ENCODE results near the gene IGSF21. TPM values are rescaled to one million over a fixed set of nuclear protein-coding genes. Genes with fewer than 3 reads are reported as not detected.

IGSF21 gene
- total and polyA plus RNA-seq, 2 of the 4 experiments (the other 2 are of a cell fraction), result not detected

DNA sequence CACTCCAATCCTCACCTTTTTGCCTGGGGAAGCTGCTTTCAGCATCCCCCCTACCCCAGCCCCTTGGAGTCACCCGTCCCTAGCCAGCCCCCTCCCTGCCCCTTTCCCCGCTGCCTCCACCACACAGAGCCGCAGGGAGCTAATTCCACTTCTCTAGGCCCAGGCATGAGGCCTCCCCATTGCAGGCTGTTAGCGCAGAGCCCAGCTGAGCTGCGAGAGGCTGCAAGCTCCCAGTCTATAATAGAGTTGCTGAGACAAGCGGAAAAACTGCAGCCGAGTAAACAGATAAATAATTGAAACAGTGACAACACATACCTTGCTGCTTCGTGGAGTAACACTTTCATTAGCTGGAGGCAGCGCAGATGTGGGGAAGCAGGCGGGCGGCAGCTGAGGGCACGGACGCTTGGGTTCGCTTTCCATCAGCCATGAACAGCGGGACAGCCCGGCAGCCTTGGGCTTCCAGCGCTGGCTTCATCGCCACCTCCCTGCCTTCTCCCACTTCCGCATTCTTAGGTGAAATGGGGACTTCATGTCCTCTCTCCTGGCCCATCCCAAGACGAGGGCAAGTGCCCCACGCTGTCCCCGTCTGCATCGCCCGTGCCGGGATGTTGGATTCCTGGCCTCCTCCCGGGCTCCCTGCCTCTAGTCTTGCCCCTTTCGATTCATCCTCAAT is 183.3 kb downstream of the IGSF21 start:
- Histone ChIP-seq H2AK5ac (ENCODE audit: low read depth, low read length) (no peak overlapping the region), H3K23ac (ENCODE audit: low read depth, low read length) (no peak overlapping the region), H3K9me1 (ENCODE audit: insufficient read depth, low read length) (no peaks in the 10 kb centered on the region), H3K36me3 (ENCODE audit: control insufficient read depth, insufficient read depth, low read length) (no peaks in the 10 kb centered on the region), H3K18ac (ENCODE audit: low read depth, low read length) (no peak overlapping the region), H2BK5ac (ENCODE audit: low read depth, low read length, poor library complexity, severe bottlenecking) (no peak overlapping the region), H3K27me3 (ENCODE audit: control insufficient read depth, insufficient read depth, low read length) (no peaks in the 10 kb centered on the region), H3K56ac (ENCODE audit: extremely low read depth, insufficient read depth, low read length) (no peak overlapping the region), H3K4me1 (ENCODE audit: control insufficient read depth, insufficient read depth, low read length) (no peaks in the 10 kb centered on the region), H3K9me3 (ENCODE audit: control insufficient read depth, insufficient read depth, low read length) (peaks cover 39% of the 10 kb centered on the region), H4K20me1 (ENCODE audit: insufficient read depth, low read length) (no peaks in the 10 kb centered on the region), H3K14ac (replicated peaks; ENCODE audit: low read depth, low read length) (no peak overlapping the region), H2BK15ac (ENCODE audit: low read depth, low read length) (no peak overlapping the region), H4K5ac (ENCODE audit: low read depth, low read length) (no peak overlapping the region), H3K79me1 (ENCODE audit: low read depth in 1 of 2, low read length in 2 of 2) (no peaks in the 10 kb centered on the region), H2BK20ac (ENCODE audit: low read depth, low read length) (no peak overlapping the region), H3K4ac (ENCODE audit: low read depth, low read length) (no peak overlapping the region), H3K4me2 (ENCODE audit: low read depth, low read length) (no peak overlapping the region), H3K9ac (ENCODE audit: low read depth, low read length) (no peak overlapping the region), H3K27ac (ENCODE audit: insufficient read depth, low read length) (no peak overlapping the region), H2AK9ac (replicated peaks; ENCODE audit: low read depth, low read length, poor library complexity) (no peak overlapping the region), H4K8ac (ENCODE audit: low read depth in 2 of 2, low read length in 2 of 2) (no peak overlapping the region), H3K4me3 (ENCODE audit: insufficient read depth, low read depth, low read length) (no peak overlapping the region), H4K91ac (ENCODE audit: insufficient read depth, low read depth, low read length) (no peak overlapping the region), H2AFZ (replicated peaks; ENCODE audit: low read length, poor library complexity) (no peak overlapping the region), H2BK120ac (ENCODE audit: low read depth, low read length) (no peak overlapping the region)
- ChIA-PET POLR2A (ENCODE audit: unreplicated experiment) (no interaction called here), CTCF (no interaction called here)
- intact Hi-C loops (cut with micrococcal nuclease), result no loop called here
- no peak for TF ChIP-seq RCOR1 (IDR thresholded peaks at IDR 0.05; ENCODE audit: insufficient replicate concordance, low read length)
- TF ChIP-seq MXI1 (IDR thresholded peaks at IDR 0.05; ENCODE audit: borderline replicate concordance, low read depth, low read length), result no peak
- dilution Hi-C loops (cut with HindIII; ENCODE audit: low sequenced_read_pairs, unreplicated experiment), result no loop called here
- 62% methylated on average over 7 of the region's 27 CpGs; no CpG with 5 or more reads in 1 of the 2 experiments for WGBS, 2 experiments (ENCODE audit: extremely low coverage in 2 of 2, insufficient read length in 1 of 2)
- DNase-seq, result no peak
- in situ Hi-C loops (cut with MboI; ENCODE audit: low sequenced_read_pairs), result no loop called here
- no TSS peak for BruUV-seq (replicated peaks)
- ATAC-seq (ENCODE audit: low read depth), result no peak

Data from IMR-90 (cell line).